K562 (cell line): Measurements from ENCODE around the gene INKA2. TPM values are rescaled to one million over a fixed set of nuclear protein-coding genes. Genes with fewer than 3 reads are reported as not detected.

ENCODE experiments used
- ARNT ChIP-seq, 2 experiments: fragments of 450-650 bp; IDR thresholded peaks; 2 replicates each; pipeline ENCODE4 v1.6.1; 2016; ENCODE audit warnings: mild to moderate bottlenecking in 1 of 2
- BCOR ChIP-seq: fragments of 450-650 bp; IDR thresholded peaks from 2 replicates; pipeline ENCODE4 v1.6.1; 2016
- CBX5 ChIP-seq: IDR thresholded peaks from 2 replicates; pipeline ENCODE4 v1.6.1; 2014; ENCODE audit warnings: low read depth, borderline replicate concordance
- GATAD2A ChIP-seq: fragments of 450-650 bp; IDR thresholded peaks from 2 replicates; pipeline ENCODE4 v1.6.1; 2017
- KLF16 ChIP-seq: IDR thresholded peaks from 2 replicates; pipeline ENCODE4 v1.6.1; 2016; ENCODE audit warnings: antibody characterized with exemption
- L3MBTL2 ChIP-seq: fragments of 450-650 bp; IDR thresholded peaks from 2 replicates; pipeline ENCODE4 v1.6.1; 2016; ENCODE audit warnings: mild to moderate bottlenecking, moderate library complexity
- RBM14 ChIP-seq: fragments of 200-400 bp; formaldehyde crosslinking; IDR thresholded peaks from 2 replicates; pipeline ENCODE4 v1.6.1; 2018; ENCODE audit warnings: low read depth, mild to moderate bottlenecking, low read length, moderate library complexity, borderline replicate concordance; ENCODE audit not compliant: insufficient read depth
- SIRT6 ChIP-seq: IDR thresholded peaks from one replicate; pipeline ENCODE4 v1.6.1; 2012; ENCODE audit warnings: low read depth, mild to moderate bottlenecking, control low read depth, inconsistent platforms, low read length, moderate library complexity
- SRSF1 ChIP-seq: fragments of 200-400 bp; formaldehyde crosslinking; IDR thresholded peaks from 2 replicates; pipeline ENCODE4 v1.6.1; 2017; ENCODE audit warnings: mild to moderate bottlenecking, low read depth, low read length, moderate library complexity
- SRSF9 ChIP-seq: fragments of 200-400 bp; formaldehyde crosslinking; IDR thresholded peaks from 2 replicates; pipeline ENCODE4 v1.6.1; 2017; ENCODE audit warnings: low read depth, low read length, borderline replicate concordance
- TEAD1 ChIP-seq, 2 experiments: fragments of 450-650 bp in 1 of 2; sonication (generic) in 1 of 2; formaldehyde crosslinking; IDR thresholded peaks; 2 replicates each; pipeline versions ENCODE4 v1.4.0 to v1.8.0; 2020 to 2022; ENCODE audit warnings: mild to moderate bottlenecking in 2 of 2, missing genetic modification reagents in 1 of 2
- TEAD4 ChIP-seq, 2 experiments: sonication (generic) in 1 of 2; formaldehyde crosslinking in 1 of 2; IDR thresholded peaks; 2 replicates each; pipeline versions ENCODE4 v1.6.1 to v1.8.0; 2012 to 2022; ENCODE audit warnings: borderline replicate concordance in 1 of 2, inconsistent platforms in 1 of 2, low read length in 1 of 2, mild to moderate bottlenecking in 1 of 2, missing genetic modification reagents in 1 of 2
- TRIM28 ChIP-seq: fragments of 450-650 bp; IDR thresholded peaks from 2 replicates; pipeline ENCODE4 v1.6.1; 2017
- U2AF2 ChIP-seq: fragments of 200-400 bp; formaldehyde crosslinking; optimal IDR thresholded peaks from 2 replicates; pipeline ENCODE3; 2017; ENCODE audit warnings: low read depth, mild to moderate bottlenecking, low read length
- ZFP36 ChIP-seq: fragments of 150-350 bp; IDR thresholded peaks from 2 replicates; pipeline ENCODE4 v1.6.1; 2018; ENCODE audit warnings: low read length, low read depth; ENCODE audit not compliant: partially characterized antibody
- ZNF24 ChIP-seq: fragments of 450-650 bp; IDR thresholded peaks from 2 replicates; pipeline ENCODE4 v1.6.1; 2016
- ZNF431 ChIP-seq: sonication (generic); formaldehyde crosslinking; IDR thresholded peaks from 2 replicates; pipeline ENCODE4 v1.8.0; 2022; ENCODE audit warnings: mild to moderate bottlenecking, missing genetic modification reagents
- ZNF696 ChIP-seq: fragments of 250-450 bp; sonication (Bioruptor Pico); conservative IDR thresholded peaks from 2 replicates; pipeline ENCODE4 v1.4.0; 2020; ENCODE audit warnings: mild to moderate bottlenecking, moderate library complexity
- polyA plus RNA-seq, 8 experiments: library from polyadenylated mRNA; depleted of rRNA in 4 of 8; stranded (reverse) in 5 of 8; unstranded in 3 of 8; fragments of >200 nt; fragmentation: Nextera tagmentation in 2 of 8; fragmentation: Illumina TruSeq in 1 of 8; extraction: Ambion mirVana in 2 of 8; extraction: Trizol in 1 of 8; gene quantifications; 2 replicates each; pipeline versions ENCODE4 v1.2.1 to v1.2.3, GENCODE V29; 2011 to 2014; ENCODE audit warnings: inconsistent platforms in 1 of 8, missing spikeins in 1 of 8
- total RNA-seq, 7 experiments: library from RNA; depleted of rRNA in 6 of 7; stranded (reverse); fragments of >200 nt in 6 of 7; fragmentation: Illumina TruSeq in 2 of 7; extraction: Trizol in 2 of 7; gene quantifications; 2 replicates each; pipeline versions ENCODE4 v1.2.1 to v1.2.3, GENCODE V29; 2011 to 2021; ENCODE audit warnings: low replicate concordance in 1 of 7
- TF ChIP-seq, protein P1 (sequence below): fragments of 200-800 bp; sonication (Bioruptor generic); IDR thresholded peaks from 2 replicates; pipeline ENCODE4 v1.6.1; 2016; ENCODE audit warnings: missing genetic modification characterization, missing compliant biosample characterization
- TF ChIP-seq, protein P2 (sequence below): fragments of 450-650 bp; IDR thresholded peaks from 2 replicates; pipeline ENCODE4 v1.7.0; 2016; ENCODE audit warnings: borderline replicate concordance

The INKA2 gene
- total and polyA plus RNA-seq, 9 of the 15 experiments (the other 6 are each of a cell fraction or from before 2014, with no cell fraction given) = 0.04 to 1.4 (median 0.26) TPM; not detected in 1

DNA sequence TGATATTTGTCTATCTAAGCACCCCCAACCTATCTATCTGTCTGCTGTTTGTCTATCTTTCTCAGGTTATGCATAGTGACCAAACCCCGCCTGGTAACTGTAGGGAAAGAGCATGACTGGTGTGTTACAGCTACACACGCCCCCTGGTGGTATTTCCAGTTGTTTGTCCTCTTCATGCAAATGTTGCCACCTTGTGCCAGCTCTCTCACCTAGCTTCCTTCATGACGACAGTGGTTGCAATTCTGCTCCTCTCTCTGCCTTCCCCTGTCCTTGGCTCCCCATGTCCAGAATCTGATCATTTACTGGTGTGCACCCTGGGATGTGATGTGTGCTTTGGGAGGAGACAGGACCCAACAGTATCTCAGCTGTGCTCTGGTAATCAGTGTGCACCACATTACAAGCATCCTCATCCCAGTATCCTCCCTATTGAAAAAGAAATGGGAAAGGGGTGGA is 8.1 kb upstream of the INKA2 start (continued):
- no peak for TF ChIP-seq U2AF2
- peak; percentile 63; the same call in 1 of the 2 replicates for TF ChIP-seq ZNF24
- TF ChIP-seq BCOR = peak; percentile 97
- TF ChIP-seq TRIM28 = peak; percentile 86
- 0 out of 2 replicates have a peak, but pooled peaks have one; percentile 27 for TF ChIP-seq L3MBTL2
- 0 out of 2 replicates have a peak, but pooled peaks have one; percentile 39 for TF ChIP-seq GATAD2A
- TF ChIP-seq, protein P1, sequence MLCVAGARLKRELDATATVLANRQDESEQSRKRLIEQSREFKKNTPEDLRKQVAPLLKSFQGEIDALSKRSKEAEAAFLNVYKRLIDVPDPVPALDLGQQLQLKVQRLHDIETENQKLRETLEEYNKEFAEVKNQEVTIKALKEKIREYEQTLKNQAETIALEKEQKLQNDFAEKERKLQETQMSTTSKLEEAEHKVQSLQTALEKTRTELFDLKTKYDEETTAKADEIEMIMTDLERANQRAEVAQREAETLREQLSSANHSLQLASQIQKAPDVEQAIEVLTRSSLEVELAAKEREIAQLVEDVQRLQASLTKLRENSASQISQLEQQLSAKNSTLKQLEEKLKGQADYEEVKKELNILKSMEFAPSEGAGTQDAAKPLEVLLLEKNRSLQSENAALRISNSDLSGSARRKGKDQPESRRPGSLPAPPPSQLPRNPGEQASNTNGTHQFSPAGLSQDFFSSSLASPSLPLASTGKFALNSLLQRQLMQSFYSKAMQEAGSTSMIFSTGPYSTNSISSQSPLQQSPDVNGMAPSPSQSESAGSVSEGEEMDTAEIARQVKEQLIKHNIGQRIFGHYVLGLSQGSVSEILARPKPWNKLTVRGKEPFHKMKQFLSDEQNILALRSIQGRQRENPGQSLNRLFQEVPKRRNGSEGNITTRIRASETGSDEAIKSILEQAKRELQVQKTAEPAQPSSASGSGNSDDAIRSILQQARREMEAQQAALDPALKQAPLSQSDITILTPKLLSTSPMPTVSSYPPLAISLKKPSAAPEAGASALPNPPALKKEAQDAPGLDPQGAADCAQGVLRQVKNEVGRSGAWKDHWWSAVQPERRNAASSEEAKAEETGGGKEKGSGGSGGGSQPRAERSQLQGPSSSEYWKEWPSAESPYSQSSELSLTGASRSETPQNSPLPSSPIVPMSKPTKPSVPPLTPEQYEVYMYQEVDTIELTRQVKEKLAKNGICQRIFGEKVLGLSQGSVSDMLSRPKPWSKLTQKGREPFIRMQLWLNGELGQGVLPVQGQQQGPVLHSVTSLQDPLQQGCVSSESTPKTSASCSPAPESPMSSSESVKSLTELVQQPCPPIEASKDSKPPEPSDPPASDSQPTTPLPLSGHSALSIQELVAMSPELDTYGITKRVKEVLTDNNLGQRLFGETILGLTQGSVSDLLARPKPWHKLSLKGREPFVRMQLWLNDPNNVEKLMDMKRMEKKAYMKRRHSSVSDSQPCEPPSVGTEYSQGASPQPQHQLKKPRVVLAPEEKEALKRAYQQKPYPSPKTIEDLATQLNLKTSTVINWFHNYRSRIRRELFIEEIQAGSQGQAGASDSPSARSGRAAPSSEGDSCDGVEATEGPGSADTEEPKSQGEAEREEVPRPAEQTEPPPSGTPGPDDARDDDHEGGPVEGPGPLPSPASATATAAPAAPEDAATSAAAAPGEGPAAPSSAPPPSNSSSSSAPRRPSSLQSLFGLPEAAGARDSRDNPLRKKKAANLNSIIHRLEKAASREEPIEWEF (CRISPR knock-in tag) = no peak
- no peak for TF ChIP-seq ZNF696 (CRISPR knock-in tag)
- peak; percentile 25; the same call in 1 of the 2 replicates for TF ChIP-seq KLF16
- TF ChIP-seq CBX5 = 0 out of 2 replicates have a peak, but pooled peaks have one; percentile 64
- TF ChIP-seq ARNT (IDR thresholded peaks at IDR 0.05) = 0 out of 4 replicates have a peak, but pooled peaks have one; percentile 23 to 64
- TF ChIP-seq ZFP36 = peak; percentile 50
- no peak for TF ChIP-seq SIRT6
- TF ChIP-seq TEAD1 (CRISPR knock-in tag; IDR thresholded peaks at IDR 0.05) = peak in 1 of 2 experiments; percentile 95; a peak in 2 of 4 replicates
- no peak for TF ChIP-seq RBM14
- peak; percentile 19; the same call in 1 of the 2 replicates for TF ChIP-seq ZNF431
- no peak for TF ChIP-seq SRSF1
- TF ChIP-seq, protein P2, sequence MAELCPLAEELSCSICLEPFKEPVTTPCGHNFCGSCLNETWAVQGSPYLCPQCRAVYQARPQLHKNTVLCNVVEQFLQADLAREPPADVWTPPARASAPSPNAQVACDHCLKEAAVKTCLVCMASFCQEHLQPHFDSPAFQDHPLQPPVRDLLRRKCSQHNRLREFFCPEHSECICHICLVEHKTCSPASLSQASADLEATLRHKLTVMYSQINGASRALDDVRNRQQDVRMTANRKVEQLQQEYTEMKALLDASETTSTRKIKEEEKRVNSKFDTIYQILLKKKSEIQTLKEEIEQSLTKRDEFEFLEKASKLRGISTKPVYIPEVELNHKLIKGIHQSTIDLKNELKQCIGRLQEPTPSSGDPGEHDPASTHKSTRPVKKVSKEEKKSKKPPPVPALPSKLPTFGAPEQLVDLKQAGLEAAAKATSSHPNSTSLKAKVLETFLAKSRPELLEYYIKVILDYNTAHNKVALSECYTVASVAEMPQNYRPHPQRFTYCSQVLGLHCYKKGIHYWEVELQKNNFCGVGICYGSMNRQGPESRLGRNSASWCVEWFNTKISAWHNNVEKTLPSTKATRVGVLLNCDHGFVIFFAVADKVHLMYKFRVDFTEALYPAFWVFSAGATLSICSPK = no peak
- no peak for TF ChIP-seq SRSF9
- TF ChIP-seq TEAD4 (IDR thresholded peaks at IDR 0.05; ENCODE audit: low read length) = peak; percentile 65
- TF ChIP-seq TEAD4 (CRISPR knock-in tag; IDR thresholded peaks at IDR 0.05; ENCODE audit: borderline replicate concordance) = no peak
